Liver (tissue), 9 donors: ENCODE measurements around the gene MNAT1. TPM values are rescaled to one million over a fixed set of nuclear protein-coding genes. Genes with fewer than 3 reads are reported as not detected.

Source experiments
- DNase-seq: peaks from one replicate; pipeline ENCODE4 v3.0.0-alpha.2; 2017; ENCODE audit warnings: low spot score
- H3K27ac ChIP-seq, 2 donors: one replicate each; pipeline ENCODE4 v1.7.0; 2013; ENCODE audit warnings: inconsistent platforms in 2 of 2, low read length in 2 of 2, control low read depth in 1 of 2, low read depth in 1 of 2, mild to moderate bottlenecking in 1 of 2
- H3K27me3 ChIP-seq, 4 donors: one replicate each; pipeline versions ENCODE4 v1.6.1 to v1.7.0; 2013; ENCODE audit warnings: low read length in 3 of 4, inconsistent platforms in 1 of 4, mild to moderate bottlenecking in 1 of 4, moderate library complexity in 1 of 4; ENCODE audit not compliant: control insufficient read depth in 4 of 4, insufficient read depth in 4 of 4
- H3K36me3 ChIP-seq, 4 donors: one replicate each; pipeline versions ENCODE4 v1.6.1 to v1.7.0; 2013; ENCODE audit warnings: low read length in 3 of 4, mild to moderate bottlenecking in 3 of 4, low read depth in 1 of 4, moderate library complexity in 1 of 4; ENCODE audit not compliant: control insufficient read depth in 4 of 4, insufficient read depth in 3 of 4
- H3K4me1 ChIP-seq, 4 donors: one replicate each; pipeline versions ENCODE4 v1.6.1 to v1.7.0; 2013; ENCODE audit warnings: low read length in 3 of 4, mild to moderate bottlenecking in 3 of 4, moderate library complexity in 1 of 4; ENCODE audit not compliant: control insufficient read depth in 4 of 4, insufficient read depth in 4 of 4
- H3K4me3 ChIP-seq, 3 donors: one replicate each; pipeline versions ENCODE4 v1.6.1 to v1.7.0; 2013; ENCODE audit warnings: low read length in 3 of 3, control low read depth in 1 of 3, low read depth in 1 of 3, mild to moderate bottlenecking in 1 of 3
- H3K9ac ChIP-seq, 2 donors: one replicate each; pipeline ENCODE4 v1.7.0; 2013; ENCODE audit warnings: low read length in 2 of 2, mild to moderate bottlenecking in 2 of 2, moderate library complexity in 2 of 2, control low read depth in 1 of 2, low read depth in 1 of 2
- H3K9me3 ChIP-seq, 4 donors: one replicate each; pipeline versions ENCODE4 v1.6.1 to v1.7.0; 2013; ENCODE audit warnings: low read length in 3 of 4; ENCODE audit not compliant: control insufficient read depth in 4 of 4
- EGR1 ChIP-seq, 2 donors: IDR thresholded peaks; 2 replicates each; pipeline ENCODE4 v1.6.1; 2016 to 2018; ENCODE audit warnings: antibody characterized with exemption in 2 of 2, low read depth in 2 of 2
- FOXA1 ChIP-seq: IDR thresholded peaks from 2 replicates; pipeline ENCODE4 v1.6.1; 2016; ENCODE audit warnings: antibody characterized with exemption
- FOXA2 ChIP-seq: IDR thresholded peaks from 2 replicates; pipeline ENCODE4 v1.6.1; 2016; ENCODE audit warnings: antibody characterized with exemption
- GABPA ChIP-seq, 2 donors: IDR thresholded peaks in 1 of 2; conservative IDR thresholded peaks in 1 of 2; 2 replicates each; pipeline ENCODE4 v1.6.1; 2016; ENCODE audit warnings: antibody characterized with exemption in 2 of 2, mild to moderate bottlenecking in 1 of 2, moderate library complexity in 1 of 2
- HNF4A ChIP-seq, 2 donors: conservative IDR thresholded peaks; 2 replicates each; pipeline ENCODE4 v1.6.1; 2016; ENCODE audit warnings: antibody characterized with exemption in 2 of 2, mild to moderate bottlenecking in 2 of 2
- HNF4G ChIP-seq: IDR thresholded peaks from 2 replicates; pipeline ENCODE4 v1.6.1; 2016; ENCODE audit warnings: antibody characterized with exemption
- JUND ChIP-seq, 2 donors: IDR thresholded peaks; 2 replicates each; pipeline ENCODE4 v1.6.1; 2016; ENCODE audit warnings: antibody characterized with exemption in 2 of 2
- NR2F2 ChIP-seq: IDR thresholded peaks from 2 replicates; pipeline ENCODE4 v1.6.1; 2016; ENCODE audit warnings: antibody characterized with exemption
- RAD21 ChIP-seq, 2 donors: IDR thresholded peaks; 2 replicates each; pipeline ENCODE4 v1.6.1; 2016; ENCODE audit warnings: antibody characterized with exemption in 2 of 2, mild to moderate bottlenecking in 2 of 2
- RXRA ChIP-seq, 2 donors: IDR thresholded peaks; 2 replicates each; pipeline ENCODE4 v1.6.1; 2017 to 2018; ENCODE audit warnings: antibody characterized with exemption in 2 of 2, mild to moderate bottlenecking in 1 of 2
- SP1 ChIP-seq: IDR thresholded peaks from 2 replicates; pipeline ENCODE4 v1.6.1; 2018; ENCODE audit warnings: antibody characterized with exemption, mild to moderate bottlenecking
- TAF1 ChIP-seq: conservative IDR thresholded peaks from 2 replicates; pipeline ENCODE4 v1.6.1; 2016; ENCODE audit warnings: antibody characterized with exemption, mild to moderate bottlenecking
- YY1 ChIP-seq: IDR thresholded peaks from 2 replicates; pipeline ENCODE4 v1.6.1; 2016; ENCODE audit warnings: antibody characterized with exemption, mild to moderate bottlenecking
- polyA plus RNA-seq, 2 donors: library from polyadenylated mRNA; stranded (reverse) in 1 of 2; unstranded in 1 of 2; fragments of 200-250 nt in 1 of 2; fragments of >200 nt in 1 of 2; fragmentation: Nextera tagmentation in 1 of 2; extraction: Ambion mirVana in 1 of 2; gene quantifications; one replicate each; pipeline versions ENCODE4 v1.2.1 to v1.2.3, GENCODE V29; 2013 to 2015
- total RNA-seq, 2 donors: library from RNA; depleted of rRNA; stranded (reverse); fragments of >200 nt; gene quantifications; one replicate each; pipeline ENCODE4 v1.2.3, GENCODE V29; 2014
- TF ChIP-seq, protein P1 (sequence below): IDR thresholded peaks from 2 replicates; pipeline ENCODE4 v1.6.1; 2016; ENCODE audit warnings: antibody characterized with exemption
- TF ChIP-seq, protein P2 (sequence below): fragments of 150-350 bp; IDR thresholded peaks from 2 replicates; pipeline ENCODE4 v1.5.1; 2017; ENCODE audit warnings: improper control_type of control experiment, low read depth, low read length; ENCODE audit not compliant: missing input control
- TF ChIP-seq, protein P3 (sequence below): IDR thresholded peaks from 2 replicates; pipeline ENCODE4 v1.6.1; 2016; ENCODE audit warnings: antibody characterized with exemption
- TF ChIP-seq, protein P4 (sequence below): IDR thresholded peaks from 2 replicates; pipeline ENCODE4 v1.6.1; 2016; ENCODE audit warnings: antibody characterized with exemption, mild to moderate bottlenecking
- TF ChIP-seq, protein P5 (sequence below): IDR thresholded peaks from 2 replicates; pipeline ENCODE4 v1.6.1; 2016; ENCODE audit warnings: antibody characterized with exemption
- donor health status: healthy.
- donor health status: healthy.
- donor health status: healthy.
- donor health status: healthy.
- donor health status: healthy.

MNAT1 gene
- total and polyA plus RNA-seq, 4 donors: 8.9 to 18.5 (median 14.6) TPM

DNA sequence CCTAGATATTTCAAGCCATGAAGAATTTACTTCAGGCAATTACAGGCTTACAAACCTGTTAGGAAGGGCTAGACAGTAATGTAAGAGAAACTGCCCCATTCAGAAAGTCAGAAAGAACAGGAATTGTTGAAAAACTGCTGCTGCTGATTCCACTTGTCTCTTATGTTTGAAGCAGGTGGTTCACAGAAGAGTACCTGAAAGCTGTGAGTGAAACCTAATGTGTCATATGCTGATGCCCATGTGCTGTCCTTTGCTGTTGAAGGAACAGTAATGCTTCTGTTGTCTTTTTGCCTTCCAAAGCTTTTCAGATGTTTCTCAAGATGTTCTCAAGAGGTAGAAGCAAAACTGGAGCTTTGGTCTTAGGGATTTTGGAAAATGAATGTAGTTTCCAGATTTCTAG is 39.0 kb downstream of the MNAT1 start:
- no peak overlapping the region for H3K27ac ChIP-seq
- no peaks in the 10 kb centered on the region for H3K36me3 ChIP-seq
- H3K27me3 ChIP-seq: no peaks in the 10 kb centered on the region
- no peak overlapping the region for H3K4me3 ChIP-seq
- TF ChIP-seq, protein P1, sequence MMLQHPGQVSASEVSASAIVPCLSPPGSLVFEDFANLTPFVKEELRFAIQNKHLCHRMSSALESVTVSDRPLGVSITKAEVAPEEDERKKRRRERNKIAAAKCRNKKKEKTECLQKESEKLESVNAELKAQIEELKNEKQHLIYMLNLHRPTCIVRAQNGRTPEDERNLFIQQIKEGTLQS: no peak
- TF ChIP-seq HNF4G: no peak
- no peak for TF ChIP-seq HNF4A (conservative IDR thresholded peaks at IDR 0.05)
- no peak for TF ChIP-seq RAD21 (IDR thresholded peaks at IDR 0.05)
- H3K9me3 ChIP-seq: no peaks in the 10 kb centered on the region
- no peak overlapping the region for H3K9ac ChIP-seq
- no peaks in the 10 kb centered on the region for H3K4me1 ChIP-seq
- no peak for DNase-seq

DNA sequence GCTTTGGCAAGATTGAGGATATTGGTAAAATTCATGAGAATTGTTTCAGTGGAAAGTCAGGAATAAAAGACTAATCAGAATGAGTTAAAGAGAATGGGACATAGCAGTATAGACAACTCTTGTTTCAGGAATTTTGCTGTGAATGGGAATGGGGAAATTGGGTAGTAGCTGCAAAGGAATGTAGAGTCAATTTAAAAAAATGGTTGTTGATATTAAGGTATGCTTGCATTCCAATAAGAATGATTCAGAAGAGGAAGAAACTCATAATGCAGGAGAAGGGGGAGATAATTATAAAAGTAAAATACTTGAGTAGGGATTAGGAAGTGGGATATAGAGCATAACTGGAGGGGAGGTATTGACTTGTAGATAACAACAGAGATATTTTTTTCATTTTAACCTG is 40.7 kb downstream of the MNAT1 start:
- H3K36me3 ChIP-seq: no peaks in the 10 kb centered on the region
- no peaks in the 10 kb centered on the region for H3K9me3 ChIP-seq
- no peak overlapping the region for H3K27ac ChIP-seq
- H3K4me3 ChIP-seq: no peak overlapping the region
- H3K4me1 ChIP-seq: no peaks in the 10 kb centered on the region
- H3K9ac ChIP-seq: no peak overlapping the region
- H3K27me3 ChIP-seq: no peaks in the 10 kb centered on the region
- no peak for TF ChIP-seq HNF4G
- DNase-seq: no peak

DNA sequence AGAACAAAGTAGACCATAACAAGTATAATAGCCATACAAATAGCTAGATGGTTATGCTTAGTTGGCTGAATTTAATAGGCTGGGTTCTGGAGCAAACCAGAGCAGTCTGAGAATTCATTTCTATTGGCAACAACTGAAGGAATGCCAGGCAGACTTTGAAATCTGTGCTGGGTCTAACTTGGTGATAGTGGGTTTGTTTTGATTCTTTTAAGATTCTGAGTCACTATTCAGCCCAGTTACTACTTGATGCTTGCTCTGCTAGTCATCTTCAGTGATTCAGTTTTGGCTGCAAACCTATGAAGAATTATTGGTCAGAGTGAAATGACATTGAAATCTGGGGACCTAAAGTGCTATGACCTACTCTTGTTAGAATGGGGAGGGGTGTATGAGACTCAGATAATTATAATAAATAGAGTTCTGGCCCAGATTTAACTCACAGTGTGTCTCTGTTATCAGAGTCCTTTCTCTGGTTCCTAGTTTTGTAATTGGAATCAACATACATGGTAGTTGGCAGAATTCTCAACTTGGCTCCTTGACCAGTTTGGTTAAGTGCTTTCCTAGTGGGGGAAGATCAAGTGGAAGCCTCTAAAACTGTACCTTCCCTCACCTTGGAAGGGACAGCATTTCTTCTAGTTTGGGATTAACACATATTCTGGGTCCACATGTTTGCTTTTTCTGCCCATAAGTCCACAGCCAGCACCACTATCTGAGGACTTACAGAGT is 43.5 kb downstream of the MNAT1 start:
- TF ChIP-seq, protein P2, sequence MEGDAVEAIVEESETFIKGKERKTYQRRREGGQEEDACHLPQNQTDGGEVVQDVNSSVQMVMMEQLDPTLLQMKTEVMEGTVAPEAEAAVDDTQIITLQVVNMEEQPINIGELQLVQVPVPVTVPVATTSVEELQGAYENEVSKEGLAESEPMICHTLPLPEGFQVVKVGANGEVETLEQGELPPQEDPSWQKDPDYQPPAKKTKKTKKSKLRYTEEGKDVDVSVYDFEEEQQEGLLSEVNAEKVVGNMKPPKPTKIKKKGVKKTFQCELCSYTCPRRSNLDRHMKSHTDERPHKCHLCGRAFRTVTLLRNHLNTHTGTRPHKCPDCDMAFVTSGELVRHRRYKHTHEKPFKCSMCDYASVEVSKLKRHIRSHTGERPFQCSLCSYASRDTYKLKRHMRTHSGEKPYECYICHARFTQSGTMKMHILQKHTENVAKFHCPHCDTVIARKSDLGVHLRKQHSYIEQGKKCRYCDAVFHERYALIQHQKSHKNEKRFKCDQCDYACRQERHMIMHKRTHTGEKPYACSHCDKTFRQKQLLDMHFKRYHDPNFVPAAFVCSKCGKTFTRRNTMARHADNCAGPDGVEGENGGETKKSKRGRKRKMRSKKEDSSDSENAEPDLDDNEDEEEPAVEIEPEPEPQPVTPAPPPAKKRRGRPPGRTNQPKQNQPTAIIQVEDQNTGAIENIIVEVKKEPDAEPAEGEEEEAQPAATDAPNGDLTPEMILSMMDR: no peak
- TF ChIP-seq, protein P3, sequence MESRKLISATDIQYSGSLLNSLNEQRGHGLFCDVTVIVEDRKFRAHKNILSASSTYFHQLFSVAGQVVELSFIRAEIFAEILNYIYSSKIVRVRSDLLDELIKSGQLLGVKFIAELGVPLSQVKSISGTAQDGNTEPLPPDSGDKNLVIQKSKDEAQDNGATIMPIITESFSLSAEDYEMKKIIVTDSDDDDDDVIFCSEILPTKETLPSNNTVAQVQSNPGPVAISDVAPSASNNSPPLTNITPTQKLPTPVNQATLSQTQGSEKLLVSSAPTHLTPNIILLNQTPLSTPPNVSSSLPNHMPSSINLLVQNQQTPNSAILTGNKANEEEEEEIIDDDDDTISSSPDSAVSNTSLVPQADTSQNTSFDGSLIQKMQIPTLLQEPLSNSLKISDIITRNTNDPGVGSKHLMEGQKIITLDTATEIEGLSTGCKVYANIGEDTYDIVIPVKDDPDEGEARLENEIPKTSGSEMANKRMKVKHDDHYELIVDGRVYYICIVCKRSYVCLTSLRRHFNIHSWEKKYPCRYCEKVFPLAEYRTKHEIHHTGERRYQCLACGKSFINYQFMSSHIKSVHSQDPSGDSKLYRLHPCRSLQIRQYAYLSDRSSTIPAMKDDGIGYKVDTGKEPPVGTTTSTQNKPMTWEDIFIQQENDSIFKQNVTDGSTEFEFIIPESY: no peak
- no peak for TF ChIP-seq HNF4G
- TF ChIP-seq GABPA (IDR thresholded peaks at IDR 0.05 in 1 of 2, conservative IDR thresholded peaks at IDR 0.05 in 1 of 2): no peak
- TF ChIP-seq NR2F2: no peak
- no peak for TF ChIP-seq SP1
- TF ChIP-seq TAF1: no peak
- TF ChIP-seq, protein P1: no peak
- no peak for TF ChIP-seq FOXA1
- TF ChIP-seq, protein P4, sequence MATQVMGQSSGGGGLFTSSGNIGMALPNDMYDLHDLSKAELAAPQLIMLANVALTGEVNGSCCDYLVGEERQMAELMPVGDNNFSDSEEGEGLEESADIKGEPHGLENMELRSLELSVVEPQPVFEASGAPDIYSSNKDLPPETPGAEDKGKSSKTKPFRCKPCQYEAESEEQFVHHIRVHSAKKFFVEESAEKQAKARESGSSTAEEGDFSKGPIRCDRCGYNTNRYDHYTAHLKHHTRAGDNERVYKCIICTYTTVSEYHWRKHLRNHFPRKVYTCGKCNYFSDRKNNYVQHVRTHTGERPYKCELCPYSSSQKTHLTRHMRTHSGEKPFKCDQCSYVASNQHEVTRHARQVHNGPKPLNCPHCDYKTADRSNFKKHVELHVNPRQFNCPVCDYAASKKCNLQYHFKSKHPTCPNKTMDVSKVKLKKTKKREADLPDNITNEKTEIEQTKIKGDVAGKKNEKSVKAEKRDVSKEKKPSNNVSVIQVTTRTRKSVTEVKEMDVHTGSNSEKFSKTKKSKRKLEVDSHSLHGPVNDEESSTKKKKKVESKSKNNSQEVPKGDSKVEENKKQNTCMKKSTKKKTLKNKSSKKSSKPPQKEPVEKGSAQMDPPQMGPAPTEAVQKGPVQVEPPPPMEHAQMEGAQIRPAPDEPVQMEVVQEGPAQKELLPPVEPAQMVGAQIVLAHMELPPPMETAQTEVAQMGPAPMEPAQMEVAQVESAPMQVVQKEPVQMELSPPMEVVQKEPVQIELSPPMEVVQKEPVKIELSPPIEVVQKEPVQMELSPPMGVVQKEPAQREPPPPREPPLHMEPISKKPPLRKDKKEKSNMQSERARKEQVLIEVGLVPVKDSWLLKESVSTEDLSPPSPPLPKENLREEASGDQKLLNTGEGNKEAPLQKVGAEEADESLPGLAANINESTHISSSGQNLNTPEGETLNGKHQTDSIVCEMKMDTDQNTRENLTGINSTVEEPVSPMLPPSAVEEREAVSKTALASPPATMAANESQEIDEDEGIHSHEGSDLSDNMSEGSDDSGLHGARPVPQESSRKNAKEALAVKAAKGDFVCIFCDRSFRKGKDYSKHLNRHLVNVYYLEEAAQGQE: no peak
- no peak for TF ChIP-seq JUND (IDR thresholded peaks at IDR 0.05)
- TF ChIP-seq RAD21 (IDR thresholded peaks at IDR 0.05): no peak
- no peak for TF ChIP-seq FOXA2
- no peak for TF ChIP-seq EGR1 (IDR thresholded peaks at IDR 0.05; ENCODE audit: low read depth in 2 of 2)
- TF ChIP-seq, protein P5, sequence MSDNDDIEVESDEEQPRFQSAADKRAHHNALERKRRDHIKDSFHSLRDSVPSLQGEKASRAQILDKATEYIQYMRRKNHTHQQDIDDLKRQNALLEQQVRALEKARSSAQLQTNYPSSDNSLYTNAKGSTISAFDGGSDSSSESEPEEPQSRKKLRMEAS: no peak
- no peak for TF ChIP-seq YY1
- TF ChIP-seq RXRA (IDR thresholded peaks at IDR 0.05): no peak
- no peak for TF ChIP-seq HNF4A (conservative IDR thresholded peaks at IDR 0.05)
- Histone ChIP-seq H3K4me3 (no peak overlapping the region), H3K27ac (no peak overlapping the region), H3K36me3 (no peaks in the 10 kb centered on the region), H3K9ac (no peak overlapping the region), H3K9me3 (no peaks in the 10 kb centered on the region), H3K4me1 (no peaks in the 10 kb centered on the region), H3K27me3 (no peaks in the 10 kb centered on the region)
- no peak for DNase-seq
